IMR-90 (cell line): Measurements from ENCODE around the gene AREL1. TPM values are rescaled to one million over a fixed set of nuclear protein-coding genes. Genes with fewer than 3 reads are reported as not detected.
A peak's percentile ranks its signal among the peaks of the same experiment; 100 is the strongest.

Source experiments
- ATAC-seq: fragments of 200-7000 bp; cut with Tn5 transposase; 2 replicates; pipeline ENCODE4 v1.9.1; 2020; ENCODE audit warnings: low read depth, mild to moderate bottlenecking, moderate library complexity
- BruUV-seq: library from RNA; stranded (reverse); fragments of 400-500 nt; replicated peaks from 2 replicates; lab custom pipeline; 2021; lab: Mats Ljungman, UMichigan
- CTCF ChIA-PET: fragments of 300-600 bp; formaldehyde crosslinking; extraction: SDS; loops from one replicate; lab custom pipeline; 2021; ENCODE audit warnings: antibody characterized with exemption; lab: Yijun Ruan, JAX
- POLR2A ChIA-PET: fragments of 300-600 bp; sonication (Branson Sonifier 250); formaldehyde crosslinking; loops from one replicate; lab custom pipeline; 2022; ENCODE audit warnings: antibody characterized with exemption; ENCODE audit not compliant: unreplicated experiment; lab: Charles Lee
- DNase-seq: peaks from one replicate; pipeline ENCODE4 v3.0.0; 2013
- H2AFZ ChIP-seq: replicated peaks from 2 replicates; pipeline ENCODE3; 2013; ENCODE audit warnings: low read length, mild to moderate bottlenecking; ENCODE audit not compliant: poor library complexity
- H2AK5ac ChIP-seq: 2 replicates; pipeline ENCODE4 v1.6.1; 2013; ENCODE audit warnings: low read depth, low read length, inconsistent platforms
- H2AK9ac ChIP-seq: replicated peaks from 2 replicates; pipeline ENCODE3; 2013; ENCODE audit warnings: mild to moderate bottlenecking, low read depth, low read length, moderate library complexity; ENCODE audit not compliant: poor library complexity
- H2BK120ac ChIP-seq: 2 replicates; pipeline ENCODE4 v1.6.1; 2013; ENCODE audit warnings: low read depth, low read length, inconsistent platforms
- H2BK15ac ChIP-seq: 3 replicates; pipeline ENCODE4 v1.6.1; 2013; ENCODE audit warnings: low read depth, low read length, inconsistent platforms
- H2BK20ac ChIP-seq: 2 replicates; pipeline ENCODE4 v1.6.1; 2013; ENCODE audit warnings: low read depth, mild to moderate bottlenecking, inconsistent platforms, low read length, moderate library complexity
- H2BK5ac ChIP-seq: 2 replicates; pipeline ENCODE4 v1.6.1; 2013; ENCODE audit warnings: mild to moderate bottlenecking, low read depth, low read length, inconsistent platforms; ENCODE audit not compliant: poor library complexity, severe bottlenecking
- H3K14ac ChIP-seq: replicated peaks from 2 replicates; pipeline ENCODE4 v1.6.1; 2013; ENCODE audit warnings: low read depth, low read length, inconsistent platforms
- H3K18ac ChIP-seq: 2 replicates; pipeline ENCODE4 v1.6.1; 2013; ENCODE audit warnings: low read depth, low read length, control low read depth
- H3K23ac ChIP-seq: 2 replicates; pipeline ENCODE4 v1.6.1; 2013; ENCODE audit warnings: low read depth, low read length, inconsistent platforms
- H3K27ac ChIP-seq: 2 replicates; pipeline ENCODE4 v1.5.1; 2013; ENCODE audit warnings: mild to moderate bottlenecking, control low read depth, low read length; ENCODE audit not compliant: insufficient read depth
- H3K27me3 ChIP-seq: 2 replicates; pipeline ENCODE4 v1.6.1; 2013; ENCODE audit warnings: low read length; ENCODE audit not compliant: control insufficient read depth, insufficient read depth
- H3K36me3 ChIP-seq: 2 replicates; pipeline ENCODE4 v1.6.1; 2013; ENCODE audit warnings: low read length, mixed read lengths; ENCODE audit not compliant: control insufficient read depth, insufficient read depth
- H3K4ac ChIP-seq: 2 replicates; pipeline ENCODE4 v1.6.1; 2013; ENCODE audit warnings: low read depth, low read length, inconsistent platforms
- H3K4me1 ChIP-seq: 2 replicates; pipeline ENCODE4 v1.6.1; 2013; ENCODE audit warnings: low read length, mixed read lengths; ENCODE audit not compliant: control insufficient read depth, insufficient read depth
- H3K4me2 ChIP-seq: 2 replicates; pipeline ENCODE4 v1.6.1; 2013; ENCODE audit warnings: low read depth, mild to moderate bottlenecking, control low read depth, low read length, moderate library complexity
- H3K4me3 ChIP-seq: 2 replicates; pipeline ENCODE4 v1.5.1; 2013; ENCODE audit warnings: low read depth, mild to moderate bottlenecking, control low read depth, low read length, moderate library complexity; ENCODE audit not compliant: insufficient read depth
- H3K56ac ChIP-seq: 2 replicates; pipeline ENCODE4 v1.6.1; 2013; ENCODE audit warnings: low read length, inconsistent platforms; ENCODE audit not compliant: insufficient read depth; ENCODE audit errors: extremely low read depth
- H3K79me1 ChIP-seq, 2 experiments: 2 replicates each; pipeline ENCODE4 v1.6.1; 2013; ENCODE audit warnings: low read length in 2 of 2, inconsistent platforms in 1 of 2, low read depth in 1 of 2
- H3K9ac ChIP-seq: 2 replicates; pipeline ENCODE4 v1.6.1; 2013; ENCODE audit warnings: low read depth, low read length, control low read depth
- H3K9me1 ChIP-seq: 2 replicates; pipeline ENCODE4 v1.6.1; 2013; ENCODE audit warnings: low read length, inconsistent platforms; ENCODE audit not compliant: insufficient read depth
- H3K9me3 ChIP-seq: 2 replicates; pipeline ENCODE4 v1.6.1; 2013; ENCODE audit warnings: low read length; ENCODE audit not compliant: control insufficient read depth, insufficient read depth
- H4K20me1 ChIP-seq: 2 replicates; pipeline ENCODE4 v1.6.1; 2013; ENCODE audit warnings: low read length, inconsistent platforms; ENCODE audit not compliant: insufficient read depth
- H4K5ac ChIP-seq: 2 replicates; pipeline ENCODE4 v1.6.1; 2013; ENCODE audit warnings: mild to moderate bottlenecking, low read depth, low read length, control low read depth
- H4K8ac ChIP-seq, 2 experiments: 2 replicates each; pipeline ENCODE4 v1.6.1; 2013; ENCODE audit warnings: low read depth in 2 of 2, low read length in 2 of 2, control low read depth in 1 of 2, inconsistent platforms in 1 of 2
- H4K91ac ChIP-seq: 2 replicates; pipeline ENCODE4 v1.6.1; 2013; ENCODE audit warnings: low read depth, low read length, inconsistent platforms; ENCODE audit not compliant: insufficient read depth
- CEBPB ChIP-seq: IDR thresholded peaks from 2 replicates; pipeline ENCODE4 v1.6.1; 2012; ENCODE audit warnings: low read depth, low read length, improper control_type of control experiment
- MAFK ChIP-seq: IDR thresholded peaks from 2 replicates; pipeline ENCODE4 v1.6.1; 2012; ENCODE audit warnings: low read depth, low read length, improper control_type of control experiment
- NFE2L2 ChIP-seq: fragments of 150-350 bp; IDR thresholded peaks from 2 replicates; pipeline ENCODE4 v1.6.1; 2016; ENCODE audit warnings: low read depth, mild to moderate bottlenecking, low read length
- WGBS, 2 experiments: methylation state at CpG; one replicate each; pipeline versions ENCODE4 v1.1.5 to v1.1.7; 2013; ENCODE audit warnings: missing lambda C conversion rate in 2 of 2; ENCODE audit not compliant: insufficient read length in 1 of 2; ENCODE audit errors: extremely low coverage in 2 of 2; 5-methylcytosine and 5-hydroxymethylcytosine counted together
- dilution Hi-C: fragments of 300-500 bp; cut with HindIII; formaldehyde crosslinking; loops from one replicate; pipeline ENCODE4 v1.14.3; 2018; ENCODE audit warnings: low sequenced_read_pairs; ENCODE audit not compliant: unreplicated experiment
- in situ Hi-C: fragments of 300-500 bp; cut with MboI; formaldehyde crosslinking; loops from 3 replicates; pipeline ENCODE4 v1.14.3; 2019; ENCODE audit warnings: low sequenced_read_pairs, inconsistent platforms, mixed read lengths
- intact Hi-C: fragments of 100-400 bp; cut with micrococcal nuclease; formaldehyde crosslinking; loops from 2 replicates; pipeline ENCODE4 v1.10.0; 2022
- polyA plus RNA-seq, 3 experiments: library from polyadenylated mRNA; depleted of rRNA; stranded (reverse); fragments of >200 nt; gene quantifications; 2 replicates each; pipeline ENCODE4 v1.2.3, GENCODE V29; 2012; ENCODE audit warnings: low replicate concordance in 1 of 3
- total RNA-seq: library from RNA; depleted of rRNA; stranded (reverse); fragments of >200 nt; gene quantifications from 2 replicates; pipeline ENCODE4 v1.2.3, GENCODE V29; 2012

Gene AREL1
- total and polyA plus RNA-seq, 2 of the 4 experiments (the other 2 are of a cell fraction), result 30.0 to 39.3 TPM

GRCh38 chr14:74652541-74652940 is 60.3 kb downstream of the AREL1 start:
- POLR2A ChIA-PET, result no interaction called here

More at GRCh38 chr14:74652541-74652940, 60.3 kb downstream of the AREL1 start:
- WGBS, 2 experiments, result no CpG with 5 or more reads among the region's 4 CpGs
- Histone ChIP-seq H3K4me2 (no peak overlapping the region), H3K23ac (peak overlapping the region; percentile 87; the same call in 1 of the 2 replicates), H4K91ac (peak overlapping the region; percentile 5; the same call in 1 of the 2 replicates), H3K9me1 (peaks cover 58% of the 10 kb centered on the region), H3K27me3 (no peaks in the 10 kb centered on the region), H2AK9ac (peak overlapping the region; percentile 34), H3K4me3 (no peak overlapping the region), H4K8ac (peak overlapping the region in 1 of 2 experiments; percentile 71; a peak in 1 of 4 replicates), H3K4ac (peak overlapping the region; percentile 81), H3K79me1 (peaks cover 13 to 40% of the 10 kb centered on the region in 2 experiments; a peak in 3 of 4 replicates), H3K4me1 (peaks cover 53% of the 10 kb centered on the region), H3K56ac (no peak overlapping the region), H3K18ac (peak overlapping the region; percentile 42; the same call in 1 of the 2 replicates), H2AFZ (peak overlapping the region; percentile 9), H3K9me3 (no peaks in the 10 kb centered on the region), H4K5ac (peak overlapping the region; percentile 65), H2BK5ac (peak overlapping the region; percentile 14), H2AK5ac (peak overlapping the region; percentile 86; the same call in 1 of the 2 replicates), H2BK20ac (peak overlapping the region; percentile 63; the same call in 1 of the 2 replicates), H3K36me3 (peaks cover 2% of the 10 kb centered on the region; the same call in 1 of the 2 replicates), H4K20me1 (no peaks in the 10 kb centered on the region), H3K27ac (no peak overlapping the region), H2BK15ac (peak overlapping the region; percentile 69; the same call in 2 of the 3 replicates), H2BK120ac (peak overlapping the region; percentile 63; the same call in 1 of the 2 replicates), H3K14ac (peak overlapping the region; percentile 41; the same call in 1 of the 2 replicates), H3K9ac (no peak overlapping the region)
- in situ Hi-C loops (no loop called here), dilution Hi-C loops (no loop called here), intact Hi-C loops (no loop called here)
- no peak for DNase-seq
- CTCF ChIA-PET, result interaction anchor here (1.2 to 1.6 kb wide), 2 partner anchors 20 to 68 kb away, joined by 4 to 8 read pairs; no protein-coding TSS in a partner anchor
- BruUV-seq, result no TSS peak
- TF ChIP-seq CEBPB (peak; percentile 54; the same call in 1 of the 2 replicates), MAFK (no peak), NFE2L2 (no peak)
- no peak for ATAC-seq
